Trophoblast cell (in vitro differentiated cells and primary cell): ENCODE measurements around the gene RHBDL1. TPM values are rescaled to one million over a fixed set of nuclear protein-coding genes. Genes with fewer than 3 reads are reported as not detected.
A peak's percentile ranks its signal among the peaks of the same experiment; 100 is the strongest.

Source experiments
- DNase-seq, 2 donors: peaks; one replicate each; pipeline ENCODE4 v3.0.0-alpha.2; 2016
- H2AFZ ChIP-seq: 2 replicates; pipeline ENCODE4 v1.6.1; 2013; ENCODE audit warnings: low read length, moderate library complexity, mild to moderate bottlenecking; ENCODE audit not compliant: insufficient read depth, poor library complexity
- H2AK5ac ChIP-seq: 2 replicates; pipeline ENCODE4 v1.6.1; 2013; ENCODE audit warnings: mild to moderate bottlenecking, low read length
- H2BK120ac ChIP-seq: 2 replicates; pipeline ENCODE4 v1.6.1; 2013; ENCODE audit warnings: low read length, mild to moderate bottlenecking, moderate library complexity; ENCODE audit not compliant: insufficient read depth, poor library complexity
- H2BK12ac ChIP-seq: 2 replicates; pipeline ENCODE4 v1.6.1; 2013; ENCODE audit warnings: mild to moderate bottlenecking, low read length, moderate library complexity
- H2BK5ac ChIP-seq: 2 replicates; pipeline ENCODE4 v1.6.1; 2013; ENCODE audit warnings: low read length, low read depth, moderate library complexity, mild to moderate bottlenecking; ENCODE audit not compliant: poor library complexity
- H3K14ac ChIP-seq: 2 replicates; pipeline ENCODE4 v1.6.1; 2013; ENCODE audit warnings: mild to moderate bottlenecking, low read length
- H3K18ac ChIP-seq: 2 replicates; pipeline ENCODE4 v1.6.1; 2013; ENCODE audit warnings: mild to moderate bottlenecking, low read length
- H3K23ac ChIP-seq: 2 replicates; pipeline ENCODE4 v1.6.1; 2013; ENCODE audit warnings: low read length
- H3K27ac ChIP-seq: 2 replicates; pipeline ENCODE4 v1.5.1; 2013; ENCODE audit warnings: low read depth, mild to moderate bottlenecking, inconsistent platforms, low read length, moderate library complexity
- H3K27me3 ChIP-seq: 2 replicates; pipeline ENCODE4 v1.6.1; 2013; ENCODE audit warnings: inconsistent platforms, mild to moderate bottlenecking, low read length, moderate library complexity; ENCODE audit not compliant: insufficient read depth
- H3K36me3 ChIP-seq, 2 experiments: 1 replicate in 1 of 2; 2 replicates in 1 of 2; pipeline ENCODE4 v1.6.1; 2013; ENCODE audit warnings: low read length in 2 of 2, mild to moderate bottlenecking in 2 of 2, moderate library complexity in 1 of 2; ENCODE audit not compliant: insufficient read depth in 2 of 2, control insufficient read depth in 1 of 2
- H3K4ac ChIP-seq: 2 replicates; pipeline ENCODE4 v1.6.1; 2013; ENCODE audit warnings: low read depth, mild to moderate bottlenecking, low read length, moderate library complexity
- H3K4me1 ChIP-seq, 2 experiments: 1 replicate in 1 of 2; 2 replicates in 1 of 2; pipeline ENCODE4 v1.6.1; 2013; ENCODE audit warnings: low read length in 2 of 2, mild to moderate bottlenecking in 2 of 2, moderate library complexity in 1 of 2; ENCODE audit not compliant: insufficient read depth in 2 of 2, control insufficient read depth in 1 of 2
- H3K4me2 ChIP-seq: 2 replicates; pipeline ENCODE4 v1.6.1; 2013; ENCODE audit warnings: inconsistent platforms, mild to moderate bottlenecking, low read length, moderate library complexity
- H3K4me3 ChIP-seq: 2 replicates; pipeline ENCODE4 v1.5.1; 2013; ENCODE audit warnings: mild to moderate bottlenecking, low read depth, low read length, inconsistent platforms
- H3K79me1 ChIP-seq: one replicate; pipeline ENCODE4 v1.6.1; 2013; ENCODE audit warnings: low read length
- H3K79me2 ChIP-seq: 2 replicates; pipeline ENCODE4 v1.6.1; 2013; ENCODE audit warnings: low read length, mild to moderate bottlenecking; ENCODE audit not compliant: control insufficient read depth, insufficient read depth, poor library complexity
- H3K9ac ChIP-seq: 2 replicates; pipeline ENCODE4 v1.6.1; 2013; ENCODE audit warnings: mild to moderate bottlenecking, low read length
- H3K9me3 ChIP-seq: 2 replicates; pipeline ENCODE4 v1.6.1; 2013; ENCODE audit warnings: low read depth, mild to moderate bottlenecking, control low read depth, inconsistent platforms, low read length; ENCODE audit not compliant: insufficient read depth
- H4K12ac ChIP-seq: 2 replicates; pipeline ENCODE4 v1.6.1; 2013; ENCODE audit warnings: low read depth, mild to moderate bottlenecking, low read length, moderate library complexity
- H4K8ac ChIP-seq: 2 replicates; pipeline ENCODE4 v1.6.1; 2013; ENCODE audit warnings: low read depth, mild to moderate bottlenecking, low read length, moderate library complexity
- H4K91ac ChIP-seq: one replicate; pipeline ENCODE4 v1.6.1; 2013; ENCODE audit warnings: low read depth, mild to moderate bottlenecking, low read length, moderate library complexity
- WGBS: extraction: QIAGEN DNeasy Blood & Tissue Kit; methylation state at CpG from one replicate; pipeline ENCODE4 v1.1.7; 2013; ENCODE audit warnings: missing lambda C conversion rate; ENCODE audit not compliant: insufficient read length, insufficient coverage; ENCODE audit errors: extremely low coverage; 5-methylcytosine and 5-hydroxymethylcytosine counted together
- polyA plus RNA-seq: library from polyadenylated mRNA; stranded (reverse); fragments of 200-250 nt; gene quantifications from 2 replicates; pipeline ENCODE4 v1.2.3, GENCODE V29; 2013

The RHBDL1 gene
- polyA plus RNA-seq = 1.3 TPM in 2 replicates

DNA sequence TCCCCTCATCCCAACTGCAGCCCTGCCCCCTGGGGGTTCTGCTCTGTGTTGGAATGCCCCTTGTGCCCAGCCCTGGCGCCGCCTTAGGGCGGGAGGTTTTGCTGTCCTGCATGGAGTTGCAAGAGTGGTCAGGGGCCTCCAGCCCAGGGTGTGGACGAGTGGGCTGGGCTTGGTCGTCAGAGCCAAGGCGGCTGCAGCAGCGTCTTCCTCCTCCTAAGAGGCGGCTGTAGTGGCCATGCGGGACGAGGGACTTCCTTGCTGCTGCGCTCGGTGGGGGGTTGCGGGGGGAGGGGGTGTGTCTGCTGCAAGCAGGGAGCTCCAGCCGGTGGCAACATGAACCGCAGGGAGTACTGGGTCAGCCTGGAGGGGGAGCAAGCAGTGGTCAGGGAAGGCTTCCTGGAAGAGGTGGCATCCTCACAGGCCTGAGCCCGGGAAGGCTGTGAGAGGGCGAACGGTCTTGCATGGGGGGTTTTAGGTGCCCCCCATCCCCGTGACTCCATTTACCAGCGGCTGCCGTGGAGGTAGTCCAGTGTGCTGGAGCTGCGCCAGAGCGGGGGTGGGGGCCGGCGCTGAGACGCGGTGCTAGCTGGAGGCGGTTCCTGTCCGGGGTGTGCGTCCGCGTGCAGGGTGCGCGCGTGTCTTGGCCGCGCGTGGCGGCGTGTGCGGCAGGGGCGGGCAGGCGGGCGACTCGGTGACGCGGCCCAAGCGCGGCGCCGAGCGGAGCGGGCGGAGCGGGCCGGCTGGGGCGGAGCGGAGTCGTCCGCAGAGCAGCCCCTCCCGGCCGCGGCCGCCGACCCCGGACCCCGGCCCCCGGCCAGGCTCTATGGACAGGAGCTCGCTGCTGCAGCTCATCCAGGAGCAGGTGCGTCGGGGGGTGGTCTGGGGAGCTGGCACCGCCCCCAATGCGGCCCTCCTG, at the start of gene RHBDL1:
TSS of gene RHBDL1 (plus strand) at position 704 of the 916 bp plus-strand sequence. CDS start at position 824, 120 bp downstream.
- H3K4ac ChIP-seq = no peak within 1 kb of the TSS
- H3K79me2 ChIP-seq = peaks cover 4% of the 10 kb centered on the region
- no peak within 1 kb of the TSS for H2AFZ ChIP-seq
- peaks cover 2% of the 10 kb centered on the region for H3K9me3 ChIP-seq
- no peak within 1 kb of the TSS for H3K9ac ChIP-seq
- H3K4me1 ChIP-seq = peaks cover 12 to 13% of the 10 kb centered on the region in 2 experiments
- H4K8ac ChIP-seq = no peak within 1 kb of the TSS
- H3K36me3 ChIP-seq = peaks cover 41 to 42% of the 10 kb centered on the region in 2 experiments
- peaks cover 3% of the 10 kb centered on the region for H3K27me3 ChIP-seq
- no peak within 1 kb of the TSS for H4K91ac ChIP-seq
- no CpG with 5 or more reads among the region's 73 CpGs for WGBS
- H2BK5ac ChIP-seq = no peak within 1 kb of the TSS
- peaks cover 6% of the 10 kb centered on the region for H3K79me1 ChIP-seq
- H3K23ac ChIP-seq = no peak within 1 kb of the TSS
- no peak within 1 kb of the TSS for H3K18ac ChIP-seq
- H4K12ac ChIP-seq = no peak within 1 kb of the TSS
- H2AK5ac ChIP-seq = no peak within 1 kb of the TSS
- no peak within 1 kb of the TSS for H3K27ac ChIP-seq
- H3K14ac ChIP-seq = peak within 1 kb of the TSS; percentile 15
- DNase-seq = peak in 1 of 2 donors; percentile 39
- peak within 1 kb of the TSS; percentile 63 for H3K4me2 ChIP-seq
- H2BK120ac ChIP-seq = no peak within 1 kb of the TSS
- peak within 1 kb of the TSS; percentile 50 for H3K4me3 ChIP-seq
- no peak within 1 kb of the TSS for H2BK12ac ChIP-seq

DNA sequence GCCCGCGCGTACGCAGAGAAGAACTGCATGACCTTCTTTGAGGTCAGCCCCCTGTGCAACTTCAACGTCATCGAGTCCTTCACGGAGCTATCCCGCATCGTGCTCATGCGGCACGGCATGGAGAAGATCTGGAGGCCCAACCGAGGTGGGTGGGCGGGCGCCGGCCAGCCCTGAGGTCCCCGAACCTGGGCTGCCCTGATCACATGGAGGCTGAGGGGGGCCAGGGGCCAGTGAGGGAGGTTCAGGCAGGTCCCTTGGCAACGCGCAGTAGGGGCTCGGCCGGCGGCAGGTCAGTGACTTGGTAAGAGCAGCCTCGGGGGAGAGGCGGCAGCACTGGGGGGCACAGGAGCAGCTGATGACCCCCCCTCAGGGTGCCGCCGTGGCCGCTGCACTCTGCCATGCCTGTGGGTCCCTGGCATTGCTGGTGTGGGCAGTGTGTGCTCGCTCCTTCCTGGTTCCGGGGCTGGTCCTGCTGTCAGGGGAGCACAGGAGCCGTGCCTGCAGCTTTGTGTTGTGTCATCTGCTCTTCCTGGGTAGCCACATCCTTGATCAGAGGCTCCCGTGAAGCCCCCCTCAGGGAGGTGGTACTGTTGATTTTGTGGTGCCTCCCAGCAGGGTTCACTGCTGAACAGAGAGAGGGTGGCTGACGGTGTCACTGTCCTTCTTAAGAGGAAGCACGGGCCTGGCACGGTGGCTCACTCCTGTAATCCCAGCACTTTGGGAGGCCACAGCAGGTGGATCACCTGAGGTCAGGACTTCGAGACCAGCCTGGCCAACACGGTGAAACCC, 49.3 kb upstream of the RHBDL1 start:
- Histone ChIP-seq H2BK12ac (no peak overlapping the region), H4K91ac (no peak overlapping the region), H2BK5ac (no peak overlapping the region), H3K14ac (no peak overlapping the region), H3K9ac (no peak overlapping the region), H3K9me3 (peaks cover 3% of the 10 kb centered on the region), H4K8ac (peak overlapping the region; percentile 43), H3K4me1 (peaks cover 45 to 51% of the 10 kb centered on the region in 2 experiments), H3K23ac (no peak overlapping the region), H3K79me1 (peaks cover 29% of the 10 kb centered on the region), H3K4ac (no peak overlapping the region), H2AFZ (no peak overlapping the region), H4K12ac (no peak overlapping the region), H3K4me3 (no peak overlapping the region), H3K18ac (no peak overlapping the region), H3K36me3 (peaks cover 32 to 40% of the 10 kb centered on the region in 2 experiments), H3K79me2 (peaks cover 14% of the 10 kb centered on the region), H3K27me3 (no peaks in the 10 kb centered on the region), H2BK120ac (no peak overlapping the region), H3K4me2 (no peak overlapping the region), H2AK5ac (no peak overlapping the region), H3K27ac (no peak overlapping the region)
- WGBS = no CpG with 5 or more reads among the region's 35 CpGs
- DNase-seq = no peak

DNA sequence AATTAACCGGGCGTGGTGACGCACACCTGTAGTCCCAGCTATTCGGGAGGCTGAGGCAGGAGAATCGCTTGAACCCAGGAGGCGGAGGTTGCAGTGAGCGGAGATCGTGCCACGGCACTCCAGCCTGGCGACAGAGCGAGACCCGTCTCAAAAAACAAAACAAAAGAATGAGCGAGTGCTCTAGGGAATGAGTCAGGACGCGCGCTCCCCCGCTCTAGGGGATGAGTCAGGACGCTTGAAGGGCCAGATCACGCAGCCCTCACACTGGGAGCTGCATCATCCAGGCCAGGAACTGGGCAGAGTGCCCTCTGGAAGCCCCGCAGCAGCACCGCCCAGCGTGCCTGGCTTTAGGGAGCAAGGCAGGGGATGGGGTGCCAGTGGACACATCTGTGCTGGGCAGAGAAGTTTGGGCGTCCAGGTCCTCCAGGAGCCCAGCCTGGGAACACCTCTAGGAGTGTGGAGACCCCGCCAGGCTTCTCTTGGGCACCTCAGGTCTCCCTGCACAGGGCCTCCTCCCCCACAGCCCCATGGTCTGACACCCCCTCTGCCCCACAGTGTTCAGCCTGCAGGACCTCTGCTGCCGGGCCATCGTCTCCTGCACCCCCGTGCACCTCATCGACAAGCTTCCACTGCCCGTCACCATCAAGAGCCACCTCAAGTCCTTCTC, 48.6 kb upstream of the RHBDL1 start:
- Histone ChIP-seq H2BK5ac (no peak overlapping the region), H3K4me2 (no peak overlapping the region), H3K27ac (no peak overlapping the region), H3K4ac (no peak overlapping the region), H4K8ac (no peak overlapping the region), H3K14ac (no peak overlapping the region), H2BK120ac (no peak overlapping the region), H3K36me3 (peaks cover 30 to 39% of the 10 kb centered on the region in 2 experiments), H3K18ac (peak overlapping the region; percentile 2), H3K9ac (no peak overlapping the region), H3K79me2 (peaks cover 15% of the 10 kb centered on the region), H2AK5ac (no peak overlapping the region), H3K4me1 (peaks cover 44 to 50% of the 10 kb centered on the region in 2 experiments), H3K9me3 (peaks cover 3% of the 10 kb centered on the region), H2AFZ (no peak overlapping the region), H4K12ac (no peak overlapping the region), H3K79me1 (peaks cover 30% of the 10 kb centered on the region), H3K23ac (no peak overlapping the region), H3K4me3 (no peak overlapping the region), H3K27me3 (no peaks in the 10 kb centered on the region), H4K91ac (no peak overlapping the region), H2BK12ac (no peak overlapping the region)
- no CpG with 5 or more reads among the region's 29 CpGs for WGBS
- peak; percentile 84 to 90 for DNase-seq
